Muscle layer of colon (tissue), 2 donors: Measurements from ENCODE around the gene ZFP91.
"Not testable (repeated sequence)": the region's sequence is repeated elsewhere in the genome, so short reads cannot be mapped to it uniquely, and the experiment has no call there.

Experiments
- H3K27ac ChIP-seq: one replicate; pipeline ENCODE4 v1.7.0; 2013; ENCODE audit warnings: low read depth, mild to moderate bottlenecking, low read length, moderate library complexity
- H3K27me3 ChIP-seq, 2 donors: one replicate each; pipeline ENCODE4 v1.7.0; 2013; ENCODE audit warnings: low read length in 2 of 2, mild to moderate bottlenecking in 2 of 2; ENCODE audit not compliant: insufficient read depth in 2 of 2, control insufficient read depth in 1 of 2
- H3K36me3 ChIP-seq: one replicate; pipeline ENCODE4 v1.7.0; 2013; ENCODE audit warnings: mild to moderate bottlenecking, low read length; ENCODE audit not compliant: insufficient read depth
- H3K4me1 ChIP-seq: one replicate; pipeline ENCODE4 v1.7.0; 2013; ENCODE audit warnings: mild to moderate bottlenecking, low read length; ENCODE audit not compliant: insufficient read depth
- H3K4me3 ChIP-seq, 2 donors: one replicate each; pipeline ENCODE4 v1.7.0; 2013; ENCODE audit warnings: low read length in 2 of 2, low read depth in 1 of 2, mild to moderate bottlenecking in 1 of 2, moderate library complexity in 1 of 2
- H3K9ac ChIP-seq: one replicate; pipeline ENCODE4 v1.7.0; 2013; ENCODE audit warnings: low read length
- H3K9me3 ChIP-seq: one replicate; pipeline ENCODE4 v1.7.0; 2013; ENCODE audit warnings: mild to moderate bottlenecking, low read length
- donor health status: abdominal sarcoma.
- donor health status: Adenocarcinoma of cecum.

The ZFP91 gene, protein sequence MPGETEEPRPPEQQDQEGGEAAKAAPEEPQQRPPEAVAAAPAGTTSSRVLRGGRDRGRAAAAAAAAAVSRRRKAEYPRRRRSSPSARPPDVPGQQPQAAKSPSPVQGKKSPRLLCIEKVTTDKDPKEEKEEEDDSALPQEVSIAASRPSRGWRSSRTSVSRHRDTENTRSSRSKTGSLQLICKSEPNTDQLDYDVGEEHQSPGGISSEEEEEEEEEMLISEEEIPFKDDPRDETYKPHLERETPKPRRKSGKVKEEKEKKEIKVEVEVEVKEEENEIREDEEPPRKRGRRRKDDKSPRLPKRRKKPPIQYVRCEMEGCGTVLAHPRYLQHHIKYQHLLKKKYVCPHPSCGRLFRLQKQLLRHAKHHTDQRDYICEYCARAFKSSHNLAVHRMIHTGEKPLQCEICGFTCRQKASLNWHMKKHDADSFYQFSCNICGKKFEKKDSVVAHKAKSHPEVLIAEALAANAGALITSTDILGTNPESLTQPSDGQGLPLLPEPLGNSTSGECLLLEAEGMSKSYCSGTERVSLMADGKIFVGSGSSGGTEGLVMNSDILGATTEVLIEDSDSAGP

DNA sequence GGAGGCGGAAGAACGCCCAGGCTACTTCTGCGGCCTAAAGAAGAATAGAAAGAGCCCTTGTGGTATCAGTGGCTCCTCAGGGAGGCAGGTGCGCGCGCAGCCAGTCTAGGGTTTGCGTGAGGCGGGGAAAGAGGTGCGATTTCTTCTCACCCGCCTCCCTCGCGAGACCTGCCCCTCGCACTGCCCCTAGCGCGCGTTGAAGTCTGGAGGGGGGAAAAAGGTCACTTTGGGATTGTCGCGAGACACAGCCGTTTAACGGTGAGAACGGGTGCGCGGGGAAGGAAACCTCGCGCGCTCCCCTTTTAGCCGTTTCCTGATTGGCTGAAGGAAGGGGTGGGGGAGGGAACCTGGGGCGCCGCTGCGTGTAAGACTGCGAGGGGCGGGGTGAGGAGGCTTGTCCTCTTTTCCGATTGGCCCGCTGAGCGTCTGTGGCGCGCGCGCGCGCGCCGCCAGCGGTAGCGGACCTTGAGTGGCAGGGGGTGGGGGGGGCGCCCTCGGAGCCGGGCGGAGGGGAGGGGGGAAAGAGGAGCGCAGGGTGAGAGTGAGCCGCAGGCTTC, at the start of gene ZFP91:
TSS of gene ZFP91 (plus strand) at position 429 of the 557 bp plus-strand sequence. CDS start 219 bp downstream, outside the sequence.
- Histone ChIP-seq H3K27me3 (no peaks in the 10 kb centered on the region), H3K9ac (peak within 1 kb of the TSS; percentile 98), H3K4me3 (peak within 1 kb of the TSS; percentile 93 to 94), H3K9me3 (no peaks in the 10 kb centered on the region), H3K36me3 (no peaks in the 10 kb centered on the region), H3K4me1 (peaks cover 63% of the 10 kb centered on the region), H3K27ac (peak within 1 kb of the TSS; percentile 95)

DNA sequence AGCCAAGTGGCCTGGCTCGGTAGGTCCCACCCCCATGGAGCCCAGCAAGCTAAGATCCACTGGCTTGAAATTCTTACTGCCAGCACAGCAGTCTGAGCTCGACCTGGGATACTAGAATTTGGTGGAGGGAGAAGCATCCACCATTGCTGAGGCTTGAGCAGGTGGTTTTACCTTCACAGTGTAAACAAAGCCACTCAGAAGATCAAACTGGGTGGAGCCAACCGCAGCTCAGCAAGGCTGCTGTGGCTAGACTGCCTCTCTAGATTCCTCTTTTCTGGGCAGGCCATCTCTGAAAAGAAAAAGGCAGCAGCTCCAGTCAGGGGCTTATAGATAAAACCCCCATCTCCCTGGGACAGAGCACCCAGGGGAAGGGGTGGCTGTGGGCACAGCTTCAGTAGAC, 48.6 kb upstream of the ZFP91 start:
- peaks cover 12% of the 10 kb centered on the region for H3K36me3 ChIP-seq
- H3K27ac ChIP-seq = no peak overlapping the region
- H3K27me3 ChIP-seq = no peaks in the 10 kb centered on the region
- H3K4me1 ChIP-seq = no peaks in the 10 kb centered on the region
- no peak overlapping the region for H3K4me3 ChIP-seq
- no peaks in the 10 kb centered on the region for H3K9me3 ChIP-seq
- no peak overlapping the region for H3K9ac ChIP-seq

DNA sequence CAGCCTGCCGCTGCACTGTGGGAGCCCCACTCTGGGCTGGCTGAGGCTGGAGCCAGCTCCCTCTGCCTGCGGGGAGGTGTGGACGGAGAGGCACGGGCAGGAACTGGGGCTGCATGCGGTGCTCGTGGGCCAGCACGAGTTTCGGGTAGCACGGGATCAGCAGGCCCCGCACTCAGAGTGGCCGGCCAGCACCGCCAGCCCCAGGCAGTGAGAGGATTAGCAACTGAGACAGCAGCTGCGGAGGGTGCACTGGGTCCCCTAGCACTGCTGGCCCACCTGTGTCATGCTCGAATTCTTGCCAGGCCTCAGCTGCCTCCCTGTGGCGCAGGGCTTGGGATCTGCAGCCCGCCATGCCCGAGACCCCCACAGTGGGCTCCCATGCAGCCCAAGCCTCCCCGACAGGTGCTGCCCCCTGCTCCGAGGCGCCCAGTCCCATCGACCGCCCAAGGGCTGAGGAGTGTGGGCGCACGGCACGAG, 47.0 kb upstream of the ZFP91 start:
- Histone ChIP-seq H3K4me3 (no peak overlapping the region), H3K9me3 (no peaks in the 10 kb centered on the region), H3K4me1 (no peaks in the 10 kb centered on the region), H3K9ac (no peak overlapping the region), H3K27ac (no peak overlapping the region), H3K27me3 (no peaks in the 10 kb centered on the region), H3K36me3 (peaks cover 12% of the 10 kb centered on the region)

DNA sequence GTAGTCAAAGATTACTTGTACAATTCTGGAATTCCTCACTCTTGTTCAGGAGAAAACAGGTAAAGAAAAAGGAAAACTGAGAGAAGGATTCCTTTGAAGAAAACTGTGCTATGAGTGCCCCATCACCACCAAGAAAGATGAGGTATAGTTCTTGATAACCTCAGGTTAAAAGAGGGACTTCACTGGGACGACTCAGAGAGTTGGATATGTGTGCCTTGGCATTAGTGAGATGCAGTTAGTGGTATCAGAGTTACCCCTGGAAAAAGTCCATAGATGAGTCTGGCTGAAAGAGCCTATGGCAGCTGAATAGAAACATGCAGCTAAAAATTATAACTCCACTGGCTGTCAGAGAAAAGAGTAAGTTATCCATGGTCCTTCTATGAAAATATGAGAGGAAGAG, 32.0 kb upstream of the ZFP91 start:
- no peaks in the 10 kb centered on the region for H3K27me3 ChIP-seq
- H3K9me3 ChIP-seq = no peaks in the 10 kb centered on the region
- no peaks in the 10 kb centered on the region for H3K4me1 ChIP-seq
- peaks cover 60% of the 10 kb centered on the region for H3K36me3 ChIP-seq
- H3K27ac ChIP-seq = no peak overlapping the region
- H3K4me3 ChIP-seq = no peak overlapping the region
- no peak overlapping the region for H3K9ac ChIP-seq

DNA sequence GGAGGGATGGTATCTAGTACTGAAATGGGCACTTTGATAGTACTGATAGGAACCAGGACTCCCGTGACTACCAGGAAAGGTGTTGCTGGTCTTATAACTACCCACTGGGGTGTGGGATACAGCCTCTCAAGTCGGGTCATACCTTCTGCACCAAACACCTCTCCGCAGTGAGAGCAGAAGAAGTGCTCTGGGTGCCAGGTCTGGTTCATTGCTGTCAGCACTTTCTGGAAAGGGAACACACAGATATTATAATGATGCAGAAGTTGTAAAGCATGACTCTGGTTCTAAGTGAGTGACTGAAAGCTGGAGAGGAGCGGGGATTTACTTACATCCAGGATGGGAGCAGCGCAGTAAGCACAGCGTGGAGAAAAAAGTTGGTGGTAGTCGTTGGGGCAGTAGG, 29.2 kb upstream of the ZFP91 start:
- H3K4me1 ChIP-seq = no peaks in the 10 kb centered on the region
- no peaks in the 10 kb centered on the region for H3K9me3 ChIP-seq
- no peak overlapping the region for H3K9ac ChIP-seq
- H3K27ac ChIP-seq = no peak overlapping the region
- peaks cover 64% of the 10 kb centered on the region for H3K36me3 ChIP-seq
- H3K4me3 ChIP-seq = no peak overlapping the region
- no peaks in the 10 kb centered on the region for H3K27me3 ChIP-seq

DNA sequence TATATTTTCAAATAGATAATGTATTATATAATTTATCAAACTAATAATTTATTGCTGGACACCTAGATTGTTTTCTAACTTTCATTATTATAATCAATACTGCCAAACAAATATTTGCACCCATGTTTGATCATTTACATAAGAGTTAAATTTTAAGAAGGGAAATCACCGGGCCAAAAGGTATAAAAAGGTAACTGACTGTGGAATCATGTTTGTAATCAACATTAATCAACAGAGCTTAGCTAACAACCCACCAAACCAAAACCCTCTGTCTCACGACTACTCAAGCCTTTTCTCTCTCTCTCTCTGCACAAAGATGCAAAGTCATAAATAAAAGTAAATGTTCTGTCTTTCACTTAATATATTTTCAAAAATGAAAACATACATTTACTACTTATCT, 18.0 kb upstream of the ZFP91 start:
- Histone ChIP-seq H3K27me3 (no peaks in the 10 kb centered on the region), H3K27ac (no peak overlapping the region), H3K4me1 (no peaks in the 10 kb centered on the region), H3K9me3 (no peaks in the 10 kb centered on the region), H3K9ac (no peak overlapping the region), H3K36me3 (no peaks in the 10 kb centered on the region), H3K4me3 (no peak overlapping the region)

DNA sequence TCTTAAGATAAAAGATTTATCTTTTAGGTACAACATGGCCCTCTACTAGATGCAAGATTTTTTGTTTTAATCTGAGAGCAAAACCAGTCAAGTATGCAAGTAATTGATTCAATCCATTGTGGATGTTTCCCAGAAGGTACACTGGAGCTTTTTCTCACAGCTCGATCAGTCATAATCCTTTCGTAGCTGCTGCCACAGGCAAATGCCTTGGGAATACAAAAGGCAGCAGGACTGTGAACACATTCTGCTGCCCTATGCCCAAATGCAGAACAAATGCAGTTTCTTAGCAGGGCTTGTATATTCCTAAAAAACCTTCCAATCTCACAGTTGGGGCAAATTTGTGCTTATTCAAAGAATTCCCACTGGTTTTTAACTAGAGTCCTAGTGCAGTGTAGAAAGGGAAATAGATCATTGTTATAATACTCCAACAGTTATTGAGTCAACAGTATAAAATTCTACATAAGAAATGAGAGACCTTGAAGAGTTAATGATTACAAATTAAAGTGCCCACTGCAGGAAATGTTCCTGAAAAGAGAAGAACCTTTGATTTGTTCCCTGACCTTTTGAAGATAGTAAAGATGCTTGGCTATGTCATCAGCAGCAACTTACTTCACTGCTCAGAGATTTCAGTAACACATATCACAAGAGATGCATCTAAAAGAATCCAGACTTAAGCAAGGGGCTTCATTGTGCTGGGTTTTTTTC, 17.3 kb upstream of the ZFP91 start:
- Histone ChIP-seq H3K9me3 (no peaks in the 10 kb centered on the region), H3K36me3 (no peaks in the 10 kb centered on the region), H3K9ac (no peak overlapping the region), H3K4me3 (no peak overlapping the region), H3K27me3 (no peaks in the 10 kb centered on the region), H3K27ac (no peak overlapping the region), H3K4me1 (no peaks in the 10 kb centered on the region)

DNA sequence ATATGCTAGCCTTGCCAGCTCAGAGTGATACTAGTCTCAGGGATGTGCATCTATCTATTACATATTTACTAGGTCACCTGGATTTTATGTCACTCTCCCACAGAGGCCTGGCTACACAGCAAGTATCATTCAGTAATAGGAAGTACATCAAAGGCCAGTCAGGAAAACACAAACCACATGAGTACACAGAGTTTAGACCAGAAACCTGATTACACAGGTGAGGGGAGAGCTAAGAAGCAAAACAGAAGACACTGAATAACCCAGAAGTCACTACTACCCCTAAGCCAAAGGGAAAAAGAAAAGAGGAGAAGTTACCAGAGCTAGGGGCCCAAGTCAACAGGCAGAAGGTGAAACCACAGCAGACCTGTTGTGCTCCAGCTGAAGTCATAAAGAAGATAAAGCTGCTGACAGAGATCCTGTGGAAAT, 16.5 kb upstream of the ZFP91 start:
- Histone ChIP-seq H3K36me3 (no peaks in the 10 kb centered on the region), H3K27ac (no peak overlapping the region), H3K9ac (no peak overlapping the region), H3K27me3 (no peaks in the 10 kb centered on the region), H3K9me3 (no peaks in the 10 kb centered on the region), H3K4me1 (no peaks in the 10 kb centered on the region), H3K4me3 (no peak overlapping the region)

DNA sequence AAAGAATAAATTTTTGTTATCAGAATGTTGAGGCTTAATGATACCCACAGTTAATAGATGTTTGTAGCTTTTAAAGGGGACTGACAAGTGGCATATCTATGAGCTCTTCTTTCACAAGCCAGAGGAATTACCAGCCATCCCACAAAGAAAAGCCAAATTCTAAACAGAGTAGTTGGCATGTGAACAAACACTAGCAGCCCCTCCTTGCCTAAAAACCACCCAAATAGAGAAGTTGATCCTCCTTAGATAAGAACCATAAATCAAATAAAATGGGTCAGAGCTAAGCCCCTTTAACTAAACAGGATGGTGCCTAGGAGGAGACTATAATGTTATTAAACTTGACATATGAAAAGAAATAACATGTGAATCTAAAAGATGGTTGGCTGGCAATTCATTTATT, 14.6 kb upstream of the ZFP91 start:
- Histone ChIP-seq H3K27me3 (no peaks in the 10 kb centered on the region), H3K27ac (no peak overlapping the region), H3K4me1 (no peaks in the 10 kb centered on the region), H3K9me3 (no peaks in the 10 kb centered on the region), H3K4me3 (no peak overlapping the region), H3K9ac (no peak overlapping the region), H3K36me3 (peaks cover 6% of the 10 kb centered on the region)

DNA sequence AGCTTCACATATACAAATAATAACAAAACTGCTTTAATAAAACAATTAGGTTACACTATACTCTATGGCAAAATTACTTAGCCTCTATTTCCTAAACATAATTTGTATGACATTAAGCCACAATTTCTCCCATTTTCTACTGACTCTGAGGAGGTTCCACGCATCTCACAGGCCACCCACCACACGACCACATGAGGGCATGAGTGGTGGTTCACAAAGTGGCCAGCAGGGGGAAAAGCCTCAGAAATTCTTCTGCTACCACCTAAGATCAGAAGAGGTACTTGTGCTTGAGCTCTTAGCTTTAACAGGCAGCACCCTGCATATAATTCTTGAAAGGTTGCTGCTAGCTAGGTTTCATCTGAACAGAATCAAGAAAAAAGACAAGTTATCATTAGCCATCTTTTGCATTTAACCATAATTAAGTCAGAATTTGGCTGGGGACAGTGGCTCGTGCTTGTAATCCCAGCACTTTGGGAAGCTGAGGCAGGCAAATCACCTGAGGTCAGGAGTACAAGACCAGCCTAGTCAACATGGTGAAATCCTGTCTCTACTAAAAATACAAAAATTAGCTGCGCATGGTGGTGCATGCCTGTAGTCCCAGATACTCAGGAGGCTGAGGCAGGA, 10.9 kb upstream of the ZFP91 start:
- Histone ChIP-seq H3K27ac (no peak overlapping the region), H3K9me3 (no peaks in the 10 kb centered on the region), H3K9ac (no peak overlapping the region), H3K36me3 (peaks cover 6% of the 10 kb centered on the region), H3K4me3 (no peak overlapping the region), H3K27me3 (no peaks in the 10 kb centered on the region), H3K4me1 (no peaks in the 10 kb centered on the region)

DNA sequence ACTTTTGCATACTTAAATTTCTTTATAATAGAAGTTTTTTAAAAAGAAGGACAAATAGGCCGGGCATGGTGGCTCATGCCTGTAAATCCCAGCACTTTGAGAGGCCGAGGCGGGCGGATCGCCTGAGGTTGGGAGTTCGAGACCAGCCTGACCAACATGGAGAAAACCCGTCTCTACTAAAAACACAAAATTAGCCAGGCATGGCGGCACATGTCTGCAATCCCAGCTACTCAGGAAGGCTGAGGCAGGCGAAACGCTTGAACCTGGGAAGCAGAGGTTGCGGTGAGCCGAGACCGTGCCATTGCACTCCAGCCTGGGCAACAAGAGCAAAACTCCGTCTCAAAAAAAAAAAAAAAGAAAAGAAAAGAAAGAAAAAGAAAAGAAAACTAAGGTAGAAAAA, 6.0 kb upstream of the ZFP91 start:
- not testable (repeated sequence) for H3K27me3 ChIP-seq, H3K9me3 ChIP-seq, H3K4me3 ChIP-seq, H3K27ac ChIP-seq, H3K36me3 ChIP-seq, H3K9ac ChIP-seq
- H3K4me1 ChIP-seq = peaks cover 37% of the 10 kb centered on the region
